Measurements from ENCODE around the gene DACT1.

DNA sequence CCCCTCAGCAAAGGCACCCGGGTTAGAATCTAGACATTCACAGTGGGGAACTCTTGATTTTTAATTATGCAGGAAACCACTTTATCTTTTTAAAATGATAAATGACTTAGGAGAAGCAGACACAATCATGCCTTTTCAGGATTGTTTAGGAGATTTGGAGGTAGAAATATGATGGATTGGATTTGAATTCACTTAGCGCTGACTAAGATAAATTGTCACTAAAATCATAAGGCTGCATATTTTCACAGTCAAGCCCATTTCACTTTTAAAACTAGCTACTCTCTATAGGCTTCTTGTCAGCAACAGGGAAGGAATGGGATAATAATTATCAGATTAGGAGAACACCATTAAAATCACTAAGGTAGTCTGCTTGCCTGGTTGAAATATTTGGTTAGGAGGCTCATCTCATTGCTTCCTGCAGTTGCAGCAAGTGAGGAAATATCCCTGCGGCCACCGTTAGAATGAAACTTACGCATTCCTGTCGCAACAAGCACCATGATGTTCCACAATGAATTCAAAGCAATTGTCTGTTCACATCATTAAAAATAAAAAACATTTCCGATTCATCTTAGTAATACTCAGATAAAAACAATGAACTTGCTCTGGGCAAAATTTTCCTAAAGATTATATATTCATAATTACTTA, 31.9 kb downstream of the DACT1 start:
- TF ChIP-seq, protein P1, sequence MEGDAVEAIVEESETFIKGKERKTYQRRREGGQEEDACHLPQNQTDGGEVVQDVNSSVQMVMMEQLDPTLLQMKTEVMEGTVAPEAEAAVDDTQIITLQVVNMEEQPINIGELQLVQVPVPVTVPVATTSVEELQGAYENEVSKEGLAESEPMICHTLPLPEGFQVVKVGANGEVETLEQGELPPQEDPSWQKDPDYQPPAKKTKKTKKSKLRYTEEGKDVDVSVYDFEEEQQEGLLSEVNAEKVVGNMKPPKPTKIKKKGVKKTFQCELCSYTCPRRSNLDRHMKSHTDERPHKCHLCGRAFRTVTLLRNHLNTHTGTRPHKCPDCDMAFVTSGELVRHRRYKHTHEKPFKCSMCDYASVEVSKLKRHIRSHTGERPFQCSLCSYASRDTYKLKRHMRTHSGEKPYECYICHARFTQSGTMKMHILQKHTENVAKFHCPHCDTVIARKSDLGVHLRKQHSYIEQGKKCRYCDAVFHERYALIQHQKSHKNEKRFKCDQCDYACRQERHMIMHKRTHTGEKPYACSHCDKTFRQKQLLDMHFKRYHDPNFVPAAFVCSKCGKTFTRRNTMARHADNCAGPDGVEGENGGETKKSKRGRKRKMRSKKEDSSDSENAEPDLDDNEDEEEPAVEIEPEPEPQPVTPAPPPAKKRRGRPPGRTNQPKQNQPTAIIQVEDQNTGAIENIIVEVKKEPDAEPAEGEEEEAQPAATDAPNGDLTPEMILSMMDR (IDR thresholded peaks at IDR 0.05): no peak
- TF ChIP-seq POLR2A (IDR thresholded peaks at IDR 0.05): no peak

Measured in tibial nerve (tissue), 3 donors.